Caki2 (cell line): ENCODE measurements around the gene APOBEC3G. TPM values are rescaled to one million over a fixed set of nuclear protein-coding genes. Genes with fewer than 3 reads are reported as not detected.
A peak's percentile ranks its signal among the peaks of the same experiment; 100 is the strongest.
"Not testable (repeated sequence)": the region's sequence is repeated elsewhere in the genome, so short reads cannot be mapped to it uniquely, and the experiment has no call there.

Experiments
- DNase-seq: peaks from one replicate; pipeline ENCODE4 v3.0.0-alpha.2; 2015; ENCODE audit warnings: low read depth
- in situ Hi-C: cut with HindIII; loops from 2 replicates; pipeline ENCODE4 v1.10.0; 2016; ENCODE audit warnings: low sequenced_read_pairs, low pct_unique_long_range_greater_than_20kb, mixed read lengths
- total RNA-seq: library from RNA; depleted of rRNA; stranded (reverse); fragments of >200 nt; shearing (Covaris generic); gene quantifications from 2 replicates; pipeline ENCODE4 v1.2.3, GENCODE V29; 2014; ENCODE audit warnings: low replicate concordance; rRNA removed

The APOBEC3G gene
- total RNA-seq = 14.7 and 15.5 TPM in 2 replicates

- peak; percentile 50 for DNase-seq
- in situ Hi-C loops = not testable (repeated sequence)
Measured at GRCh38 chr22:39077026-39077840, at the start of gene APOBEC3G. APOBEC3G (plus strand) TSS chr22:39077275; CDS start chr22:39077362, 87 bp downstream.

- in situ Hi-C loops = no loop called here
- DNase-seq = no peak
Measured at GRCh38 chr22:39027717-39028116, 49.4 kb upstream of the APOBEC3G start.

- in situ Hi-C loops = no loop called here
- no peak for DNase-seq
Measured at GRCh38 chr22:39028281-39028680, 48.8 kb upstream of the APOBEC3G start.

GRCh38 chr22:39029227-39029626 lies 47.8 kb upstream of the APOBEC3G start:
- in situ Hi-C loops = no loop called here
- no peak for DNase-seq

- DNase-seq = no peak
- in situ Hi-C loops = no loop called here
Measured at GRCh38 chr22:39030705-39031104, 46.4 kb upstream of the APOBEC3G start.

- in situ Hi-C loops = not testable (repeated sequence)
Measured at GRCh38 chr22:39031434-39032295, 45.4 kb upstream of the APOBEC3G start.

GRCh38 chr22:39037071-39037470 lies 40.0 kb upstream of the APOBEC3G start:
- in situ Hi-C loops, DNase-seq: not testable (repeated sequence)

More at GRCh38 chr22:39031434-39032295, 45.4 kb upstream of the APOBEC3G start:
- not testable (repeated sequence) for DNase-seq

- no peak for DNase-seq
- in situ Hi-C loops = no loop called here
Measured at GRCh38 chr22:39039306-39040126, 37.6 kb upstream of the APOBEC3G start.

- DNase-seq, in situ Hi-C loops: not testable (repeated sequence)
Measured at GRCh38 chr22:39040155-39040537, 36.9 kb upstream of the APOBEC3G start.

GRCh38 chr22:39040538-39041296 lies 36.4 kb upstream of the APOBEC3G start, which contains the start of gene APOBEC3F:
APOBEC3F (plus strand) TSS chr22:39040864; CDS start chr22:39040961, 97 bp downstream.
- DNase-seq = peak; percentile 73
- in situ Hi-C loops = not testable (repeated sequence)

GRCh38 chr22:39041908-39042307 lies 35.2 kb upstream of the APOBEC3G start:
- no peak for DNase-seq
- in situ Hi-C loops = no loop called here

GRCh38 chr22:39043063-39043462 lies 34.0 kb upstream of the APOBEC3G start:
- in situ Hi-C loops, DNase-seq: not testable (repeated sequence)

GRCh38 chr22:39045136-39045535 lies 31.9 kb upstream of the APOBEC3G start:
- in situ Hi-C loops, DNase-seq: not testable (repeated sequence)

- DNase-seq, in situ Hi-C loops: not testable (repeated sequence)
Measured at GRCh38 chr22:39049486-39049885, 27.6 kb upstream of the APOBEC3G start.

- in situ Hi-C loops, DNase-seq: not testable (repeated sequence)
Measured at GRCh38 chr22:39051844-39052495, 25.1 kb upstream of the APOBEC3G start.

- in situ Hi-C loops = no loop called here
- no peak for DNase-seq
Measured at GRCh38 chr22:39055658-39056057, 21.4 kb upstream of the APOBEC3G start.

- DNase-seq, in situ Hi-C loops: not testable (repeated sequence)
Measured at GRCh38 chr22:39061290-39061689, 15.8 kb upstream of the APOBEC3G start.
